H4 (cell line): ENCODE results near the gene TRIP4. TPM values are rescaled to one million over a fixed set of nuclear protein-coding genes. Genes with fewer than 3 reads are reported as not detected.
"Not testable (repeated sequence)": the region's sequence is repeated elsewhere in the genome, so short reads cannot be mapped to it uniquely, and the experiment has no call there.

Source experiments
- DNase-seq: peaks from one replicate; pipeline ENCODE4 v3.0.0-alpha.2; 2015; ENCODE audit warnings: low spot score
- total RNA-seq: library from RNA; depleted of rRNA; stranded (reverse); fragments of >200 nt; shearing (Covaris generic); gene quantifications from 2 replicates; pipeline ENCODE4 v1.2.3, GENCODE V29; 2014; rRNA removed

Gene TRIP4
- total RNA-seq, 1 experiment from 2014 or later: 6.1 TPM

DNA sequence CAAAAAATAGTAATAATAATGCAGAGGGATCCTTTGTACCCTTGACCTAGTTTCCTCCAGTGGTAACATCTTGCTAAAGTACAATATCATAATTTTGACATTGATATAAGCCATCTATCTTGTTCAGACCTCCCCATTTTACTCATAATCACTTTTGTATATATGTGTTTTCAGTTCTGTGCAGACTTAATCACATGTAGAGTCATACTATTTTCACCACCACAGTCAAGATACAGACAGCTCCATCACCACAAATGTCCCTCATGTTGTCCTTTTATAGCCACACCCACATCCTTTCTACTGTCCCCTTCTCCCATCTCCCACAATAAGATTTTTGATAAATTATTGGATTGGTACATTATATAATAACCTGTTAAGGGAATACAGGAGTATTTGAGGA, 98.2 kb downstream of the TRIP4 start:
- no peak for DNase-seq

DNA sequence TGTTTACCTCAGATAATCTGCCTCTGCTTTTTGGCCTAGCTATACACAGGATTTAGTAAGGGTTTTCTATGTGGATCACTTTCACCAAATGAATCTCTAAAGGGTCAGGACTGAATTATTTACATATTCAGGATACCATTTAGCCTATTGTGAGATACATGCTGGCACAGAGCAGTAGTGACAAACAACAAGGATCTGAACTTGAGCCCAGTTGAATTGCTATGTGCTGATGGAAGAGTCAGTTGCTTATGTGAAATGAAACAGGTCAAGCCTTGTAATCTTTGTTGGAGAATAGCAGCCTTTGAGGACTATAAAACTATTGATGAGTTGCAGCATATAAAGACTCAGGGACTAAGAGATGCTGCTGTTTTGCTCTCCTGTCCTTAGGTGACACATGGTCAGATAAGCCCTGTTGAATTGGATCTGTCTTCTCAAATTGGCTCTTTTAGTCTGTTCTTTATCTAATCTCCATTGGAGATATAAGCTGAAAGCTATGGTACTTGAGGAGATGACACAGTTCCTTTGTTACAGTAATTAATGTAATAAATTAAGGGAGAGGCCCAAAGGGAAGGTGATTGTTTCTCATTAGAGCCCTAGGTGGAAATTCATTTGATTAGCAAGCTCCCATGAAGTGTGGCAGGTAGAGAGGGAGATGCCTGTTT, 103.1 kb downstream of the TRIP4 start:
- DNase-seq: no peak

DNA sequence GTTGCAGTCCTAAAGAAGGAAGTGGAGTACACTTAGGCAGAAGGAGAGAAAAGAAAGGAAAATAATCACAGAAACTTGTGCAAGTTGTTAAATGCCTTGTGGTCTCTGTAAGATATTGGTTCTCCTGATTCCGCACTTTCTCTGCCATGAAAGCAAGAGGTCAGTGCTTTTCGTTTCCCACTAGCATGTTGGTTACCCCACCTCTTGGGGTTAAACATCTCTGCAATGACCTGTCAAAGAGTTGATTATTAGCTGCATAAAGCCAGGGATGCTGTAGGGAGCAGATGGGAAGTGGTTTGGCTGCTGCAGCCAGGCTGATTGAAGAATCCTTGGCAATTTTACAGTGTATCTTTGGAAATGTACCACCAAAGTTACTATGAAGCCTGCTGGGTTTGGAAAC, 106.0 kb downstream of the TRIP4 start:
- no peak for DNase-seq

DNA sequence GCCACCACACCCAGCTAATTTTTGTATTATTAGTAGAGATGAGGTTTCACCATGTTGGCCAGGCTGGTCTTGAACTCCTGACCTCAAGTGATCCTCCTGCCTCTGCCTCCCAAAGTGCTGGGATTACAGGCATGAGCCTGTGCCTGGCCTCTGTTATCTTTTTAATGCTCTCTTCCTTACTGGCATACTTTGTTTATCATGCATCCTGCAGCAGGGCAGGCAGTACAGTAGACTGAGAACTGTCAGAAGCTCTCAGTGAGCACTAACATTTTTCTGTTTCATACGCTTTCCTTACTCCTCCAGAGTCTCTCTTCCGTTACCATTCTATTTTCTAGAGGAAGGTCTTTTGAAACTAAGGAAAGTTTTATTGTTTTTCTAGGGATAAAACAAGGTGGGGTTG, 108.3 kb downstream of the TRIP4 start:
- not testable (repeated sequence) for DNase-seq

DNA sequence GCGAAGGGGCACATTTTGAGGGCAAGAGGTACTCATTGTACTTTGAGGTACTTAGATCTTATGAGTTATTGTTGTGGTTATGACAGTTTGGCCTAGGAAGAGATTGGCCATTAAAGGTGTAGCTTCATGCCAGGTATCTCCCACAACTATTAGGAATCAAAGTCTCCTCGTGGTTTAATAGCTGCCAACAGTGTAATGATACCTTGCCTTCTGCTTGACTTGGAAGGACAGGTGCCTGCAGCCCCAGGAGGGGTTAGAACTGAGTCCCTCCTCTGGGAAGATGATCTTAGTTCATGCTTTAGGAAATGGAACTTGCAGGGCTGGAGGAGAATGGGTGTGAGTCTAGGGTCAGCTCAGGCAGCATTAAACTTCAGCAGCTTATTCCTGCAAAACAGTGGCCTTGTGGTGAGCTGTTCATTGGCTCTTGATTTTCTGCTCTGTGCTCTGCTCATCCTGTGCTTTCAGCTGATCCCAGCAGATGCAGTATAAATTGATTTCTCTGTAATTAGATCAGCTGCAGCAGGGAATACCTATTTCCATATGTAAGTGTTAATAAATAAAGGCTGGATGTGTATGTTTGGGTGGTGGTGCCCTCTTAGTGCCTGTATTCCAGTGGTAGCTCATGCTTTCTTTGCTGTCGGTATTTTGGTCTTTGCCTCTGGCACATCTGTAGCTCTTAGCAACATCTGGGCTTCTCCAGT, 113.2 kb downstream of the TRIP4 start:
- no peak for DNase-seq

DNA sequence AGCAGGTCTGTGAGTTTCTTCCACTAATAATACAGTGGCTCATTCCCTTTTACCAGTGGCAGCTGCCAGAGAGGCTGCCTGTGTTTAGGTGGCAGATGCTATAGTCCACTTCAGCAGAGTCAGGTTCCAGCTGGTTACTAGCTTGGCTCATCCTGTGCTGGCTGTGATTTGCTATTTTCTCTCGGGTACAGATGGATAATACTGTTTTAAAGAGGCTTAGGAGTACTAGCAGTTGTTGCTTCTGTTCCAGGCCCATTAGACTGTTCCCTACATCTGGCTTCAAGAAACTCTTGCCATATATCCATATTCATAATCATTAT, 113.7 kb downstream of the TRIP4 start:
- no peak for DNase-seq

GRCh38 chr15:64502151-64502550, 114.5 kb downstream of the TRIP4 start:
- no peak for DNase-seq

DNA sequence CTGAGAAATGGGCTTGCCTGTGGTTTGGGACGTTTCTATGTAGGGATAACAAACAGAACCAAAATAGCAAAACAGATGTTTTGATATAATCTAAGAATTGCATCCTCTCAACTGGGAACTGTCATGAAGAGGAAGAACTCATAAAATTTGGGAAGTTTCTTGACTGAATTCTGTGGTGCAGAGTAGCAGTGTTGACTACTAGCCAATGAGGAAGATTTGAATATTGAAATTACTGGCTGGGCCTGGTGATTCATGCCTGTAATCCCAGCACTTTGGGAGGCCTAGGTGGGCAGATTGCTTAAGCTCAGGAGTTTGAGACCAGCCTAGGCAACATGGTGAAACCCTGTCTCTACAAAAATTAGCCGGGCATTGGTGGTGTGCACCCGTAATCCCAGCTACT, 114.9 kb downstream of the TRIP4 start:
- DNase-seq: no peak

DNA sequence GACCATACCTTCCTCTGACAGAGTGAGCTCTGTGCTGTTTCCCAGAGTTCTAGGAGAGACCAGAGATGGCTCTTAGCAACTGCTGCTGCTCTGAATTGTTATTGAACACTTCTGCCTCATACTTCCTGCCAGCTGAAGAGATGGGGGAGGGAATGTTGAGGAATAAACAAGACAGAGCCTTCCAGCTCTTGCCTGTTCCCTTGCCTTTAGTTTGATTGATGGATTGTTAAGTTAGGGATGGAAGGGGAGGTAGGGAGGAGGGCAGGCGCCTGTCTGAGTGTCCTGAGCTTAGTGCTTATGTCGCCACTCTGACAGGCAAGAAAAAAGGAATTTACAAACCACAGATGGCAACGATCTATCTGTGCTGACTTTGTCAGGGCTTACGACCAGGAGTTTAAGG, 115.6 kb downstream of the TRIP4 start:
- DNase-seq: no peak

- DNase-seq: no peak
These were observed 116.0 kb downstream of the TRIP4 start for GRCh38 chr15:64503640-64504039.

Other genes with a start within 250 kb of the TRIP4 start
- 0.04 TPM in 1 of 2 replicates, not detected in the other for gene SNX22, start 236.1 kb upstream of the TRIP4 start, total RNA-seq
- gene PPIB, start 224.8 kb upstream of the TRIP4 start, total RNA-seq: 966 and 1,104 TPM in 2 replicates
- 14.6 and 15.5 TPM in 2 replicates for gene CSNK1G1, start 31.7 kb upstream of the TRIP4 start, total RNA-seq
- gene PCLAF, start 6.4 kb upstream of the TRIP4 start, total RNA-seq: 158 and 274 TPM in 2 replicates
- gene ZNF609, start 72.7 kb downstream of the TRIP4 start, total RNA-seq: 9.0 and 11.0 TPM in 2 replicates